Ascending aorta (tissue), 2 donors: ENCODE results near the gene SLC22A12. TPM values are rescaled to one million over a fixed set of nuclear protein-coding genes. Genes with fewer than 3 reads are reported as not detected.

Experiments used
- DNase-seq, 2 donors: peaks; one replicate each; pipeline ENCODE4 v3.0.0-alpha.2; 2019; ENCODE audit warnings: low spot score in 2 of 2
- H3K27ac ChIP-seq, 2 donors: fragments of 200-600 bp; sonication (generic); one replicate each; pipeline ENCODE4 v1.5.1; 2016 to 2017; ENCODE audit warnings: mild to moderate bottlenecking in 1 of 2
- H3K27me3 ChIP-seq: fragments of 200-600 bp; sonication (generic); one replicate; pipeline ENCODE4 v1.5.1; 2017
- H3K36me3 ChIP-seq, 2 donors: fragments of 200-600 bp; sonication (generic); one replicate each; pipeline ENCODE4 v1.5.1; 2016
- H3K4me1 ChIP-seq, 2 donors: fragments of 200-600 bp; sonication (generic); one replicate each; pipeline ENCODE4 v1.5.1; 2016 to 2017; ENCODE audit warnings: mild to moderate bottlenecking in 1 of 2
- H3K4me3 ChIP-seq, 2 donors: fragments of 200-600 bp; sonication (generic); one replicate each; pipeline ENCODE4 v1.5.1; 2016 to 2017; ENCODE audit warnings: mild to moderate bottlenecking in 1 of 2
- H3K9me3 ChIP-seq, 2 donors: fragments of 200-600 bp; sonication (generic); one replicate each; pipeline ENCODE4 v1.5.1; 2016
- CTCF ChIP-seq, 3 experiments: fragments of 200-600 bp in 2 of 3; fragments of 450-650 bp in 1 of 3; sonication (generic) in 2 of 3; IDR thresholded peaks; one replicate each; pipeline ENCODE4 v1.5.1; 2016 to 2019; ENCODE audit warnings: antibody characterized with exemption in 3 of 3, mild to moderate bottlenecking in 1 of 3, moderate library complexity in 1 of 3
- intact Hi-C: fragments of 100-400 bp; cut with DNase I; formaldehyde crosslinking; loops from one replicate; pipeline ENCODE4 v1.15.1; 2023
- total RNA-seq: library from RNA; depleted of rRNA; stranded (reverse); fragments of >200 nt; gene quantifications from one replicate; pipeline ENCODE4 v1.1.0, GENCODE V29; 2016

SLC22A12 gene
- not detected for total RNA-seq

GRCh38 chr11:64590763-64591221 is at the start of gene SLC22A12:
SLC22A12 (plus strand) TSS chr11:64591220; CDS start chr11:64591557, 337 bp downstream.
- Histone ChIP-seq H3K27ac (no peak within 1 kb of the TSS), H3K36me3 (no peaks in the 10 kb centered on the region), H3K4me1 (no peaks in the 10 kb centered on the region), H3K9me3 (peaks cover 0 to 7% of the 10 kb centered on the region in 2 donors), H3K27me3 (no peaks in the 10 kb centered on the region), H3K4me3 (no peak within 1 kb of the TSS)
- intact Hi-C loops = no loop called here
- TF ChIP-seq CTCF (IDR thresholded peaks at IDR 0.05) = no peak
- DNase-seq = no peak

DNA sequence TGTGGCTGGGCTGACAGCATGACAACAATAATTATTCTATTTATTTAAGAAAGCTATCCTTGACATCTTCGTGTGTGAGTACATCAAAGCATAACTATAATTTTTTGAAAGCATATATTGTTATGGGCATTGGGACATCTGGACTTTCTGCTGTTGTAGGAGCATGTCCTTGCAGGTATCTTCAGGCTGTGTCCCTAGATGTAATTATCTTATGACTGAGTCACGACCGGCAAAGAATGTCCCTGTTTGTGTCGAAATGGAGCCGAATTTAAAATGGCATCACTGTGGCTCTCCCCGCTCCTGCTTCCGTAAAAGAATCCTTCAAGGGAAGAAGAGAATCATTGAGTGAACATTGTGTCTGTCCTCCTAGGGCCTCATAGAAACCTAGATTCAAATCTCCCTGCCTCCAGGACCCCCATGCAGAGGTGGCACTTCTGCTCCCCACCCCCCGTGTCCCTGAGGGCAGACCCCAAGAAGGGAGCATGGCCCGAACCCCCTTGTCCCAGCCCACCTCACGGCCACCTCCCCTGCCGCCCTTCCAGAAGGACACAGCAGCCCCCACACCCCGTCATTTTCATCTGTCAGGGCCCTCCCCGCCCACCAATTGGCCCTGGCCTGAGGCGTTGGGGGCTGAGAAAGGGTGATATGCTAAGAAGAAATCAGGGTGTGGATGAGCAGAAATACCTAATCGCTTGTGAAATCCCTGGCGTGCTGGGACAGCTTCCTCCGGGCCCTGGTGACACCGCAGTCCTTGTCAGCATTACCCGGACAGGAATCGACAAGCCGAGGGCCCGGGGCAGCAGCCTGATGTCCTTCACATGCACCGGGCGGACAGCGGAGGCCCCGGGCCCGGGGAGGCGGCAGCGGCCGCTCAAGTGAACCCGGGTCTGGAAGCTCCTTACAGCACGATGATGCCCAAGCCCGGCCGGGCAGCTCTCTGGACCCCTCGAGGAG is 48.6 kb upstream of the SLC22A12 start:
- DNase-seq = no peak
- Histone ChIP-seq H3K9me3 (no peaks in the 10 kb centered on the region), H3K4me3 (no peak overlapping the region), H3K27ac (no peak overlapping the region), H3K4me1 (peaks cover 14 to 17% of the 10 kb centered on the region in 2 donors), H3K36me3 (no peaks in the 10 kb centered on the region), H3K27me3 (no peaks in the 10 kb centered on the region)
- TF ChIP-seq CTCF (IDR thresholded peaks at IDR 0.05) = no peak
- intact Hi-C loops = no loop called here

GRCh38 chr11:64543818-64544217 is 47.2 kb upstream of the SLC22A12 start:
- H3K36me3 ChIP-seq = no peaks in the 10 kb centered on the region
- no peak for TF ChIP-seq CTCF (IDR thresholded peaks at IDR 0.05)
- DNase-seq = no peak
- no peak overlapping the region for H3K4me3 ChIP-seq
- peaks cover 2 to 7% of the 10 kb centered on the region in 2 donors for H3K4me1 ChIP-seq
- intact Hi-C loops = no loop called here
- no peak overlapping the region for H3K27ac ChIP-seq
- H3K9me3 ChIP-seq = no peaks in the 10 kb centered on the region
- no peaks in the 10 kb centered on the region for H3K27me3 ChIP-seq

GRCh38 chr11:64544616-64545296 is 46.3 kb upstream of the SLC22A12 start:
- DNase-seq = no peak
- H3K9me3 ChIP-seq = no peaks in the 10 kb centered on the region
- H3K27ac ChIP-seq = no peak overlapping the region
- intact Hi-C loops = no loop called here
- TF ChIP-seq CTCF (IDR thresholded peaks at IDR 0.05) = no peak
- no peaks in the 10 kb centered on the region for H3K36me3 ChIP-seq
- H3K4me1 ChIP-seq = no peaks in the 10 kb centered on the region
- no peak overlapping the region for H3K4me3 ChIP-seq
- no peaks in the 10 kb centered on the region for H3K27me3 ChIP-seq

GRCh38 chr11:64545619-64546018 is 45.4 kb upstream of the SLC22A12 start:
- no peaks in the 10 kb centered on the region for H3K9me3 ChIP-seq
- no peaks in the 10 kb centered on the region for H3K4me1 ChIP-seq
- no peak overlapping the region for H3K4me3 ChIP-seq
- H3K36me3 ChIP-seq = no peaks in the 10 kb centered on the region
- no peak overlapping the region for H3K27ac ChIP-seq
- DNase-seq = peak in 1 of 2 donors; percentile 91
- no peak for TF ChIP-seq CTCF (IDR thresholded peaks at IDR 0.05)
- no peaks in the 10 kb centered on the region for H3K27me3 ChIP-seq
- intact Hi-C loops = no loop called here
